GM18526 (cell line): ENCODE measurements around the gene ZFAND4.

Experiments
- POLR2A ChIP-seq: IDR thresholded peaks from 3 replicates; pipeline ENCODE4 v1.6.1; 2011; ENCODE audit not compliant: insufficient read length; ENCODE audit errors: extremely low read depth

The ZFAND4 gene

DNA sequence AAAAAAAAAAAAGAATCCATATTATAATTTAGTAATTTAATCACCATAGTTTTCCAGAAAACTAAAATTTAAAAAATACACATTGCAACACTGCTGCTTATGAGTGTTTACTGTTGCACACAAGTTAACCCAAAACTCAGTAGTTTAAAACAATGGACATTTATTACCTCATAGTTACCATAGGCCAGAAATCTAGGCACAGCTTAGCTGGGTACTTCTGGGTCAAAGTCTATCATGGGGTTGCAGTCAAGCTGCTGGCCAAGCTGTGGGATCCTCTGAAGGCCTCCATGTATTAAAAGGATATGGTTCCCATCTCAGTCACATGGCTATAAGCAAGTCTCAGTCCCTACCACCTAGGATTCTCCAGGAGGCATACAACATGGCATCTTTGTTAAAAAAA, 83.6 kb downstream of the ZFAND4 start:
- TF ChIP-seq POLR2A, result no peak

DNA sequence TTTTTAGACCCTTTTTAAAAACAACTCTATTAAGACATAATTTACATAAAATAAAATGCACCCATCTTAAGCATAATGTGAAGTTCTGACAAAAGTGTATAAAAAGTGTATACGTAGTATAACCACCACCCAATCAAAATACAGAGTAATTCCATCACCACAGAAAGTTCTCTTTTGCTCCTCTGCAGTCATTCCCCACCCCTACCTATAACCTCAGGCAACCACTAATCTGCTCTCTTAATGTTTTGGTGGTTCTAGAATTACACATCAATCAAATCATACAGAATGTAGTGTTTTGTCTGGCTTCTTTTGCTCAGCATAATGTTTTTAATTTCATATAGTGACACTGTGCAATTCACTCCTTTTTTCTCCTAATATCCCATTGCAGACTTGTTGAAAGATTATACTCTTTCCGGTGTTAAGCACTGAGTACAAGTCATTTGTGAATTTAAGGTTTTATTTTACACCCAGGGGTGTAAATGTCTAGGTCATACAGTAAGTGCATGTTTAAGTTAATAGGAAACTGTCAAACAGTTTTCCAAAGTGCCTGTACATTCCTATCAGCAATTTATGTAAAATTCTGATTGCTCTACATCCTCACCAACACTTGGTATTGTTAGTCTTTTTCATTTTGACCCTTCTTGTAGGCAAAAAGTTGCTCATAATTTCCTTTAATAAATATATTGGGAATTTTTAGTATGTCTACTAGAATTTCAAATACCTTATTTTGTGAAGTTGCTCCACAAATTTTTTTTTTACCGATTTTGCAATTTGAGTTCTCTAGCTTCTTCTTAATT, 86.3 kb downstream of the ZFAND4 start:
- TF ChIP-seq POLR2A, result no peak

DNA sequence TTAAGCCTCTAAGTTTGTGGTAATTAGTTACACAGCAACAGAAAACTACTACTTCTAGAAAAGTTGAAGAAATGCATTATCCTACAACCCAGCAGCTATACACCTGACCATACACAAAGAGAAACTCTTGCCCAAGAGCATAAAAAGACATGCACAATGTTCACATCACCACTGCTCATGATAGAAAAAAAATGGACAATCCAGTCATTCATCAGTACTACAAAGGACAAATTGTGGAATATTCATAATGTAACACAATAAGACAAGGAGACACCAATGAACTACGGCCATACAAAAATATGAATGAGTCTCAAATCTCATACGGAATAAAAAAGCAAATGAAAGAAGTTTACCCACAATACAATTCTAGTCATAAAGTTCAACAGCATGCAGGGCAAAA, 87.4 kb downstream of the ZFAND4 start:
- TF ChIP-seq POLR2A, result no peak

DNA sequence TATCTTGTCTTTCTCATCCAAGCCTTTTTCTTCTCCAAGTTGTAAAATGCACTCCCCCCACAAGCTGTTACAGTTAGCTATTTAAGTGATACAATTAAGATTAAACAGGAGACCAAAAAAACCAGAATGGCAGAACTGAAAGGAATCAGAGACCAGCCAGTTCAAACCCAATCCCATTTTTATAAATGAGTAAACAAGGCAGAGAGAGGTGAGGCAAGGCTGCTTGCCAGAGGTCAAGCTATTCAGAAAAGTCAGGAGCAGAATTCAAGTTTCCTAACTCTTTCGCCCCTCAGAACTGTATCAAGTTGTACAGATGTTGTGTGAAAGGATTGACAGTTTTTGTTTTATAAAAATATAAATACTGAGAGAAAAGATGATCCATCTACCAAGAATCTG, 90.2 kb downstream of the ZFAND4 start:
- TF ChIP-seq POLR2A, result no peak

DNA sequence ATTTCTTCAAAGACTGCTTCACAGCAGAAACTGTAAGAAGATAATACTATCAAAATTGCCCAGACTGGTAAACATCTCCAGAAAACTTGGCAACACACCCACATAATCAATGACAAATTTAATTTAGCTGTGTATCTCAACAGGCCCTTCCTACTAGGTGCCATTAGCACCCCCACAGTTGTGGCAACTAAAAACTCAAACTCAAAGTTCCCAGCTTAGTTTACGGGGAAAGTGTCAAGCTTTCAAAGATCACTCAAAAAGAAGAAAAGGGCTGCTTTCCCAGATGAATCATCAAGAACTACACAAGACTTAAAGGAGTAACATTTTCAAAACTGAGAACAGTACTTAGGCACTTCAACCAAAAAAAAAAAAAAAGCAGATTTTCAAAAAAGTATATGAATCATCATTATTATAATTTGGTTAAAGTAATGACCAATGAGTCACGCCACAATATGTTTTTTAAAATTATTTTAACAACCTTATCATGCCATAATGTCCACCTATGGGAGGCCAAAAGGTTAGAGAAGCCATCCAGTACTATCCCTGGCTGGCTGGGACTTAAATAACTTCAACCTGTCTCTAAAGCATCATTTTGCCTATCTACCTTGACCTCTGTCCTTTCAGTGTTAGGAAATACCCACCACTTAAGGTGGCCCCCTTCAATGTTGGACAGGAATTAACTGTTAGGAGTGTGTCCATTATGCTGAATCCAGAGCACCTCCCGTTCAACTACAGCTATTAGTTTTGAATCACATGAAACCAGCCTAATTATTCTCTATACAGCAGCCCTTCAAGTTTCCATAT, 90.8 kb downstream of the ZFAND4 start:
- no peak for TF ChIP-seq POLR2A

DNA sequence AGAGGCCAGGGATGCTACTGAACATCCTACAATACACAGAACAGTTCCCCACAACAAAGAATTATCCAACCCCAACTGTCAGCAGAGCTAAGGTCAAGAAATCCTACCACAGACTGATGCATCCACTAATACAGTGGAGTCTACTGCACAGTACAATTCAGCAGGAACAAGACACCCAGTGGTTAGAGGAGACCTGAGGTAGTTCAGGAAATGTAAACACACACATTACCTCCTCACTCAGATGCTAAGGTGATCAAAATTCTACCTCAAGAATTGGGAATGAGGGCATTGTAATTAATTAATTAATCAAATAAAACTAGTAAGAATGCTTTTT, 91.4 kb downstream of the ZFAND4 start:
- no peak for TF ChIP-seq POLR2A

DNA sequence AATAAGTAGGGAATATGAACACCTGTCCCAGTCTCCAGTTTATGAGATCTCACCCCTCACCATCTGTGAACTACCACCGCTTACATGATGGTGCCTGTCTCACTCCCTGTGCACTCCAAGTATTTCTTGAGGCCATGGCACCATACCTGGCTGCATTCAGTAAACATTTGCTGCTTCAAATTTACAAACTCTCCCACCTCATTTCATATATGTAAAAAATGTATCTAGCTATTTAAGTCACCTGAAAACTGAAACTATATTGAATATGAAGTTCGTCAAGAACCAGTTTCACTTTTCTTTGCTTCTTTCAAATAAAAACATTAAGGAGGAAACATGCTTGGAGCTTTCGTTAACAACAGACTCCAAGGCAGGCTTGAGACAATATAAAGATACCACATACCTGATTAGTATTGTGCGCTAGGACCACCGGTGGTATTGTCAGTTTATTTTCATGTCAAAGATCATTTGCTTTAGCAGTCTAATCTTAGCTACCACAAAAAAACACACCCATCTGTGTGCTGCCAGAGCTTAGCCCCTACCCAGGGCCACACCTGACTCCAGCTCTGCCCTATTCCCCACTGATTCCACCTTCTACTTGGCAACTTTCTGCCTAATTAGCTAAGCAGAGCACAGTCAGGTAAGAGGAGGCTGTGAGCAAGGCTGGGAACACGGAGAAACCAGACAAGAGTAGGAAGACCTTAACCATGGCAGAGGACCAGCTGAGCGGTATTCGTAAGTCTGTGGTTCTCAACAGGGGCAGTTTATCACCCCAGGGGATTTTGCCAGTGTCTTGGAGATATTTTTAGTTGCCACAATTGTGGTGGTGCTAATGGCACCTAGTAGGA, 92.0 kb downstream of the ZFAND4 start:
- no peak for TF ChIP-seq POLR2A

DNA sequence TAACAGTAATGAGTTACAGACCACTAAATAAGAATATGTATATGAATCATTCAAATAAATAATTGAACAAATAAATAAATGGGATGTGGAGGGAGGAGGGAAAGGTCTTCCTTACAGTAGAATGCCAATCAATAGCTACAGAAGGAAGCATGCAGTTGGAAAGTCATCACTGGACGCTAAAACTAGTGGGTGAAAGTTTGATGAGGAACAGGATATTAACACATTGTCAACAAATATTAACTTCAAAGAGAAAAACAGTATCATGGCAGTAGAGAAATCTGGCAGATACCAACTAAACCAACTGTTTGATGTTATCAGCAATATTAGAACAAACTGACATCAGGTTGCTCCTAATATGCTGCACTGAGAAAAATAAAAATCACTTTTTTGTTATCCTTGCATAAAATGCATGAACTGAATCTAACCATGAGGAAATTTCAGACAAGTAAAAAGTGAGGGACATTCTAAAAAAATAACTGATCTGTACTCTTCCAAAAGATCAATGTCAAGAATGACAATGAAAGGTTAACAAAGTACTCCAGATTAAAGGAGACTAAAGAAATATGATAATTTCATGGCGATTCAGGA, 94.1 kb downstream of the ZFAND4 start:
- TF ChIP-seq POLR2A, result no peak

DNA sequence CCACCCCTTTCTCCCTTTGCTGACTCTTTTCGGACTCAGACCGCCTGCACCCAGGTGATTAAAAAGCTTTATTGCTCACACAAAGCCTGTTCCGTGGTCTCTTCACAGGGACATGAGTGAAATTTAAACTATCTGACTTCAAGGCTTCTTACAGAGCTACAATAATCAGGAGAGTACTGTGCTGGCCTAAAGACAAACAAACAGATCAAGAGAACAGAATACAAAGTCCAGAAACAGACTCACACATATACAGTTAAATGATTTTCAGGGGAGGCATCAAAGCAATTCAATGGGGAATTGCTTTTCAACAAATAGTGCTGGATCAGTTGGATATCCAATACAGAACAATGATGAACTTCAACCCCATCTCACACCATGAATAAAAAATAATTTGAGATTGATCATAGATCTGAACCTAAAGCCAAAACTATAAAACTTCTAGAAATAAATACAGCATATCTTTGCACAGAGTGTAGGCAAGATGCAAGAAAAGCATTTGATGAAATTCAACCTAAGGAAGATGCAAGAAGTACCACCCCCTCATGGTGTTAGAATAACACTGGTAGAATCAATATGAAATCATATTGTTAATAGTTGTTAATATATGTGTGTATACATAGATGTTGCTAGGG, 96.5 kb downstream of the ZFAND4 start:
- TF ChIP-seq POLR2A, result no peak

DNA sequence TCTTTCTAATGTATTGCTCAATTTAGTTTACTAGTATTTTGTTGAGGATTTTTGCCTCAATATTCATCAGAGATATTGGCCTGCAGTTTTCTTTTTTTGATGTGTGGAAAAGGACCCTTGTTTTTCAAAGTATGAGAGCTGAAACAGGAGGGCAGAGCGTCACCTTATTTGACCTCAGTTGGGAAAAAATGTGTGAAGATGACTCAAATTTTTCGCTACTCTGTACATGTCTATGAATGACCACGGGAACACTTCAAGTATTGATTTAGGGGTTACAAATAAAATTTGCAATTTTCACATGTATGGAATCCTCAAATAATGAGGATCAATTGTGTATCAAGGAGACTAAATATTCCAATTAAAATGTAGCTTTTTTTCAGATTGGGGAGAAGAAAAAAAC, 103.1 kb downstream of the ZFAND4 start:
- no peak for TF ChIP-seq POLR2A

DNA sequence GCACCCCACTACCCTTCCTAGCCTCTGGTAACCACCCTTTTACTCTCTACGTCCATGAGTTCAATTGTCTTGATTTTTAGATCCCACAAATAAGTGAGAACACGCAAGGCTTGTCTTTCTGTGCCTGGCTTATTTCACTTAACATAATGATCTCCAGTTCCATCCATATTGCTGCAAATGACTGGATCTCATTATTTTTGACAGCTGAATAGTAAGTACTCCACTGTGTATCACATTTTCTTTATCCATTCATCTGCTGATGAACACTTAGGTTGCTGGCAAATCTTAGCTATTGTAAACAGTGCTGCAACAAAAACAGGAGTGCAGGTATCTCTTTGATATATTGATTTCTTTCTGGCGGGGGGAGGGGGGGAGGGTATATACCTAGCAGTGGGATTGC, 106.2 kb downstream of the ZFAND4 start:
- no peak for TF ChIP-seq POLR2A
